Right forelimb (tissue), 1 donor: ENCODE measurements around the gene ITPR2.
"Not testable (repeated sequence)": the region's sequence is repeated elsewhere in the genome, so short reads cannot be mapped to it uniquely, and the experiment has no call there.

Experiments used
- DNase-seq: peaks from one replicate; pipeline ENCODE4 v3.0.0-alpha.2; 2018

The ITPR2 gene

GRCh38 chr12:26832822-26833742, at the start of gene ITPR2:
Gene ITPR2, minus strand, starts transcription at chr12:26833194. Its CDS starts 413 bp downstream, at chr12:26832781.
- peak; percentile 94 for DNase-seq

- DNase-seq = no peak
These were observed 47.6 kb upstream of the ITPR2 start for GRCh38 chr12:26880625-26881024.

GRCh38 chr12:26878661-26879119, 45.7 kb upstream of the ITPR2 start:
- DNase-seq = peak; percentile 79

- no peak for DNase-seq
These were observed 41.7 kb upstream of the ITPR2 start for GRCh38 chr12:26874501-26875296.

- no peak for DNase-seq
These were observed 39.6 kb upstream of the ITPR2 start for GRCh38 chr12:26872625-26873024.

GRCh38 chr12:26871985-26872384, 39.0 kb upstream of the ITPR2 start:
- DNase-seq = no peak

- DNase-seq = no peak
These were observed 37.8 kb upstream of the ITPR2 start for GRCh38 chr12:26870491-26871419.

GRCh38 chr12:26869908-26870459, 37.0 kb upstream of the ITPR2 start:
- DNase-seq = no peak

GRCh38 chr12:26869104-26869494, 36.1 kb upstream of the ITPR2 start:
- no peak for DNase-seq

GRCh38 chr12:26868447-26869103, 35.6 kb upstream of the ITPR2 start:
- no peak for DNase-seq

GRCh38 chr12:26867080-26867479, 34.1 kb upstream of the ITPR2 start:
- DNase-seq = no peak

GRCh38 chr12:26863515-26863914, 30.5 kb upstream of the ITPR2 start:
- DNase-seq = no peak

- DNase-seq = not testable (repeated sequence)
These were observed 29.8 kb upstream of the ITPR2 start for GRCh38 chr12:26862787-26863186.

- DNase-seq = no peak
These were observed 28.7 kb upstream of the ITPR2 start for GRCh38 chr12:26861690-26862089.

GRCh38 chr12:26857465-26858176, 24.6 kb upstream of the ITPR2 start:
- DNase-seq = no peak

GRCh38 chr12:26855337-26855736, 22.3 kb upstream of the ITPR2 start:
- DNase-seq = no peak

GRCh38 chr12:26854031-26854390, 21.0 kb upstream of the ITPR2 start:
- DNase-seq = no peak

- peak; percentile 70 for DNase-seq
These were observed 20.5 kb upstream of the ITPR2 start for GRCh38 chr12:26853303-26854030.

- no peak for DNase-seq
These were observed 18.2 kb upstream of the ITPR2 start for GRCh38 chr12:26851031-26851809.
